Mesenchymal stem cell (in vitro differentiated cells and primary cell): Measurements from ENCODE around the gene DPAGT1.

Experiments
- DNase-seq: peaks from one replicate; pipeline ENCODE4 v3.0.0-alpha.2; 2013
- H2AFZ ChIP-seq: one replicate; pipeline ENCODE4 v1.6.1; 2013; ENCODE audit warnings: low read depth, mild to moderate bottlenecking, control low read depth, inconsistent platforms, low read length, moderate library complexity
- H2AK5ac ChIP-seq: 2 replicates; pipeline ENCODE4 v1.6.1; 2013; ENCODE audit warnings: low read length, moderate library complexity, mild to moderate bottlenecking, inconsistent platforms; ENCODE audit not compliant: severe bottlenecking
- H2BK120ac ChIP-seq: one replicate; pipeline ENCODE4 v1.6.1; 2013; ENCODE audit warnings: low read depth, mild to moderate bottlenecking, inconsistent platforms, low read length, moderate library complexity
- H2BK12ac ChIP-seq, 2 experiments: one replicate each; pipeline ENCODE4 v1.6.1; 2013; ENCODE audit warnings: inconsistent platforms in 2 of 2, low read length in 2 of 2, mild to moderate bottlenecking in 2 of 2, moderate library complexity in 2 of 2, control low read depth in 1 of 2
- H2BK15ac ChIP-seq: one replicate; pipeline ENCODE4 v1.6.1; 2013; ENCODE audit warnings: mild to moderate bottlenecking, low read depth, inconsistent platforms; ENCODE audit not compliant: poor library complexity, severe bottlenecking
- H2BK5ac ChIP-seq: 2 replicates; pipeline ENCODE4 v1.6.1; 2013; ENCODE audit warnings: low read depth, mild to moderate bottlenecking, low read length, control low read depth, inconsistent platforms; ENCODE audit not compliant: poor library complexity, severe bottlenecking
- H3K14ac ChIP-seq, 2 experiments: one replicate each; pipeline ENCODE4 v1.6.1; 2013; ENCODE audit warnings: inconsistent platforms in 2 of 2, low read length in 2 of 2, control low read depth in 1 of 2, mild to moderate bottlenecking in 1 of 2, moderate library complexity in 1 of 2
- H3K18ac ChIP-seq, 2 experiments: one replicate each; pipeline ENCODE4 v1.6.1; 2013; ENCODE audit warnings: inconsistent platforms in 2 of 2, low read length in 2 of 2, control low read depth in 1 of 2, low read depth in 1 of 2, mild to moderate bottlenecking in 1 of 2
- H3K23ac ChIP-seq, 2 experiments: one replicate each; pipeline ENCODE4 v1.6.1; 2013; ENCODE audit warnings: inconsistent platforms in 2 of 2, low read length in 2 of 2, mild to moderate bottlenecking in 2 of 2, moderate library complexity in 2 of 2, control low read depth in 1 of 2
- H3K27ac ChIP-seq: 2 replicates; pipeline ENCODE4 v1.5.1; 2013; ENCODE audit warnings: mild to moderate bottlenecking, moderate library complexity, low read length, control low read depth, inconsistent platforms; ENCODE audit not compliant: poor library complexity, severe bottlenecking
- H3K27me3 ChIP-seq, 2 experiments: 2 replicates each; pipeline versions ENCODE4 v1.6.1 to v1.7.0; 2013; ENCODE audit warnings: low read length in 2 of 2, mild to moderate bottlenecking in 2 of 2, moderate library complexity in 2 of 2, control low read depth in 1 of 2, inconsistent platforms in 1 of 2; ENCODE audit not compliant: control insufficient read depth in 1 of 2, insufficient read depth in 1 of 2
- H3K36me3 ChIP-seq, 2 experiments: 2 replicates each; pipeline versions ENCODE4 v1.6.1 to v1.7.0; 2013; ENCODE audit warnings: low read length in 2 of 2, control low read depth in 1 of 2, inconsistent platforms in 1 of 2, low read depth in 1 of 2, mild to moderate bottlenecking in 1 of 2; ENCODE audit not compliant: insufficient read depth in 2 of 2, control insufficient read depth in 1 of 2
- H3K4ac ChIP-seq, 2 experiments: one replicate each; pipeline ENCODE4 v1.6.1; 2013; ENCODE audit warnings: inconsistent platforms in 2 of 2, low read length in 2 of 2, mild to moderate bottlenecking in 2 of 2, moderate library complexity in 2 of 2, control low read depth in 1 of 2, low read depth in 1 of 2
- H3K4me1 ChIP-seq: 2 replicates; pipeline ENCODE4 v1.6.1; 2013; ENCODE audit warnings: low read depth, low read length, control low read depth; ENCODE audit not compliant: control insufficient read depth, insufficient read depth
- H3K4me2 ChIP-seq: 2 replicates; pipeline ENCODE4 v1.6.1; 2013; ENCODE audit warnings: low read length, mild to moderate bottlenecking, inconsistent platforms; ENCODE audit not compliant: poor library complexity, severe bottlenecking
- H3K4me3 ChIP-seq, 2 experiments: 2 replicates each; pipeline versions ENCODE4 v1.5.1 to v1.7.0; 2013; ENCODE audit warnings: low read length in 2 of 2, mild to moderate bottlenecking in 2 of 2, control low read depth in 1 of 2, low read depth in 1 of 2; ENCODE audit not compliant: insufficient read depth in 1 of 2
- H3K79me1 ChIP-seq: replicated peaks from 2 replicates; pipeline ENCODE4 v1.6.1; 2013; ENCODE audit warnings: mild to moderate bottlenecking, control low read depth, low read length, inconsistent platforms; ENCODE audit not compliant: poor library complexity, severe bottlenecking
- H3K9ac ChIP-seq: 2 replicates; pipeline ENCODE4 v1.7.0; 2013; ENCODE audit warnings: mild to moderate bottlenecking, low read length, moderate library complexity
- H3K9me3 ChIP-seq: 2 replicates; pipeline ENCODE4 v1.7.0; 2013; ENCODE audit warnings: mild to moderate bottlenecking, low read length; ENCODE audit not compliant: control insufficient read depth
- H4K8ac ChIP-seq: one replicate; pipeline ENCODE4 v1.6.1; 2013; ENCODE audit warnings: inconsistent platforms, mild to moderate bottlenecking, low read length, moderate library complexity
- H4K91ac ChIP-seq: one replicate; pipeline ENCODE4 v1.6.1; 2013; ENCODE audit warnings: mild to moderate bottlenecking, low read length, inconsistent platforms
- WGBS: methylation state at CpG from one replicate; pipeline ENCODE4 v1.1.7; 2013; ENCODE audit warnings: mixed read lengths; 5-methylcytosine and 5-hydroxymethylcytosine counted together

The DPAGT1 gene

DNA sequence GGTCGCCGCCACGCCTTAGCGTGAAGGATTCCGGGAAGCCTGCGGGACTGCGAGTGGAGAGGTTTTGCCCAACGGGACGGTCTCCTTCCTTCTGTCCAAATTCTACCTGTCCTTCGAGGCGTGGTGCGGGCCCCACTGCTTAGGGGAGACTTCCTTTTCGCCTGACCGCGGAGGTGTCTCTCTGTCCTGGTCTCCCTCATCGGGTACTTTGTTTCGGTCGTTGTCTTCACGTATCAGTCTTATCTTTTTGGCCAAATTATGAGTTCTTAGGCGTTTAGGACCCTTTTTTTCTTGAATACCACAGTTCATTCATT lies 20.1 kb upstream of the DPAGT1 start:
- Histone ChIP-seq H3K4me3 (peak overlapping the region; percentile 90 to 96), H3K9me3 (no peaks in the 10 kb centered on the region), H2BK12ac (no peak overlapping the region), H2BK5ac (no peak overlapping the region), H3K4ac (no peak overlapping the region), H4K91ac (no peak overlapping the region), H4K8ac (no peak overlapping the region), H3K4me2 (peak overlapping the region; percentile 82), H3K23ac (no peak overlapping the region), H3K14ac (no peak overlapping the region), H2BK15ac (no peak overlapping the region), H3K4me1 (peaks cover 4% of the 10 kb centered on the region), H3K18ac (peak overlapping the region in 1 of 2 experiments; percentile 69), H2BK120ac (no peak overlapping the region), H3K36me3 (peaks cover 16 to 37% of the 10 kb centered on the region in 2 experiments), H2AFZ (peak overlapping the region; percentile 86), H3K79me1 (peaks cover 19% of the 10 kb centered on the region), H3K27me3 (no peaks in the 10 kb centered on the region), H3K27ac (peak overlapping the region; percentile 74), H3K9ac (peak overlapping the region; percentile 97), H2AK5ac (no peak overlapping the region)
- DNase-seq: no peak
- under 1% methylated on average over 20 of the region's 20 CpGs for WGBS

DNA sequence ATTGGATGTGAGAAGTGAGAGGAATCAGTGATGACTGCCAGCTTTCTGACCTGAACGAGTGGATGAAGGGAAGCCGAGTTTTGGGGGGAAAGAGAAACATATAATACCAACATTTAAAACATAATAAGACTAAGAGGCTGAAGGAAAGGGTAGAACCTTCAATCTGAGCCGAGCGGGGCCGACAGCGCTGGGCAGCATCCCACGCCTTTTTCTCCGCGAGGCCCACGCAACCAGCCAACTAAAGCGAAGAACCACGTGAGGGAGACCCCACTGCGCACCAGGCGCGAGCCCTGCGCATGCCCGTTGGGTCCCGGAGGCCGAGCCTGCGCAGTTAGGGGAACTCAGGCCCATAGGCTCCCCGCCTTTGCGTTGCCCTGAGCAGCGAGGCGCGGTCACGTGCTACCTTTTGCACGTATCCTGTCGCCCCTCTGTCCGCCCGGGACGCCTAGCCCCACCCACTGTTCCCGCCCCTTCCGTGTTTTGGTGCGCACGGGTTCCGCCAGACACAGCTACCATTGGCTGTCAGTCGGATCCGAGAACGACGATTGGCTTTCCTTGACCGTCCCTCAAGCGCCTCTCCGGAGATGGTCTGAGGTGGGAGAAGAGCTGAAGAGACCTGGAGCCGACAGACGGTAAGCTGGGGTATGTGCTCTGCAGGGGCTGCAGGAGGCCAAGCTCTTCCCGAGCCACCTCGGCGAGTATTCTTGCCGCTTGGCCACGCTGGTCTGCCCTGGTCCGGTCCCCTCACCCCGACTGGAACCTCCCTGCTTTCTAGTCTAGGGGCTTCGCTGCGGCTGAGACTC lies 19.6 kb upstream of the DPAGT1 start, which contains the start of gene HINFP:
HINFP (plus strand) TSS at position 573 of the 803 bp plus-strand sequence. CDS start 5,365 bp downstream, outside the sequence.
- Histone ChIP-seq H3K27ac (peak within 1 kb of the TSS; percentile 74), H3K4me1 (peaks cover 4% of the 10 kb centered on the region), H3K23ac (no peak within 1 kb of the TSS), H2AK5ac (no peak within 1 kb of the TSS), H3K27me3 (no peaks in the 10 kb centered on the region), H3K18ac (peak within 1 kb of the TSS; percentile 69 to 90), H4K8ac (peak within 1 kb of the TSS; percentile 92), H4K91ac (no peak within 1 kb of the TSS), H2BK12ac (peak within 1 kb of the TSS in 1 of 2 experiments; percentile 16), H3K4me2 (peak within 1 kb of the TSS; percentile 82), H3K36me3 (peaks cover 22 to 37% of the 10 kb centered on the region in 2 experiments), H2AFZ (peak within 1 kb of the TSS; percentile 86), H2BK120ac (no peak within 1 kb of the TSS), H3K9ac (peak within 1 kb of the TSS; percentile 97), H2BK15ac (no peak within 1 kb of the TSS), H3K4ac (no peak within 1 kb of the TSS), H2BK5ac (no peak within 1 kb of the TSS), H3K9me3 (no peaks in the 10 kb centered on the region), H3K79me1 (peaks cover 16% of the 10 kb centered on the region), H3K4me3 (peak within 1 kb of the TSS; percentile 90 to 96), H3K14ac (no peak within 1 kb of the TSS)
- DNase-seq: peak; percentile 99
- WGBS: under 1% methylated on average over 52 of the region's 54 CpGs

DNA sequence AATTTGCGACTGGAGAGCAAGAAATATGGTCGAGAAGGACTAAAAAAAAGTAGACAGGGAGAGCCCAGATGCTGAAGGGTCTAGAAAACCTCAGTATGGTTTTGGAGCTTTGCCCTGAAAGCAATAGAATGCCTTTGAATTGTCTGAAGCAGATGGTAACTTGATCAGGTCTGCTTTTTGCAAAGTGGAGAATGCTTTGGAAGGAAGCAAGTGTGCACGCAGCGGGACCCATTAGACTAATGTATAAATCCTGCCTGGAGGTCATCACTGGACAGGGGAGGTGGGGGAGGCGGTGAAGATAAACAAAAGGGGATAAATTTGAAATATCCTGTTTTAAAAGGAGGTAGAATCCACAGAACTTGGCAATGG lies 19.0 kb upstream of the DPAGT1 start:
- Histone ChIP-seq H3K9ac (peak overlapping the region; percentile 95), H3K4me1 (peaks cover 4% of the 10 kb centered on the region), H2BK15ac (no peak overlapping the region), H2AFZ (no peak overlapping the region), H3K36me3 (peaks cover 26 to 38% of the 10 kb centered on the region in 2 experiments), H3K9me3 (no peaks in the 10 kb centered on the region), H2BK5ac (no peak overlapping the region), H3K79me1 (peaks cover 13% of the 10 kb centered on the region), H2BK12ac (no peak overlapping the region), H3K18ac (no peak overlapping the region), H3K23ac (no peak overlapping the region), H4K91ac (no peak overlapping the region), H3K4me3 (peak overlapping the region in 1 of 2 experiments; percentile 96), H3K4me2 (peak overlapping the region; percentile 69), H4K8ac (peak overlapping the region; percentile 92), H3K27me3 (no peaks in the 10 kb centered on the region), H2AK5ac (no peak overlapping the region), H3K27ac (peak overlapping the region; percentile 38), H3K14ac (no peak overlapping the region), H3K4ac (no peak overlapping the region), H2BK120ac (no peak overlapping the region)
- WGBS: 56% methylated on average over 5 of the region's 5 CpGs
- no peak for DNase-seq

DNA sequence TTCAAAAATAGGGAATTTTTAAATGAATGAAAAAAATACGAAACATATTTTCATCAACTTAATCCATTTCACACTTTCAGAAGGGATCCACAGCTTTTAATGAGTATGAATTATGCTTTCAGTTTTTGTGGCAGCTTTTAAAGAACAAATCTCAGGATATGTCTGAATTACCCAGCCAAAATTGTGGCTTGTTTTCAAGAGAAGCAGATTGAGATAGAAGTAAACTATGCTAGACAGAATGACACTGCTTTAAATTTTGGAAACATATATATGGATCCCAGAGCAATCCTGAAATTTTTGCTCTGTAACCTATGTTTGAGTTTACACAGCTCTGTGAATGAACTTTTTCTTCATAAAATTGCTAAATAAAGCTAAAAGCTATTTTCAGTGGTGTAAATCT lies 17.3 kb upstream of the DPAGT1 start:
- Histone ChIP-seq H4K8ac (no peak overlapping the region), H2AK5ac (no peak overlapping the region), H3K23ac (no peak overlapping the region), H2BK120ac (no peak overlapping the region), H2BK5ac (no peak overlapping the region), H3K4ac (no peak overlapping the region), H3K9me3 (no peaks in the 10 kb centered on the region), H2AFZ (no peak overlapping the region), H3K27ac (no peak overlapping the region), H3K36me3 (peaks cover 22 to 34% of the 10 kb centered on the region in 2 experiments), H3K4me1 (peaks cover 4% of the 10 kb centered on the region), H3K79me1 (peaks cover 5% of the 10 kb centered on the region), H3K14ac (no peak overlapping the region), H3K9ac (no peak overlapping the region), H3K18ac (no peak overlapping the region), H3K27me3 (no peaks in the 10 kb centered on the region), H3K4me3 (no peak overlapping the region), H2BK12ac (no peak overlapping the region), H4K91ac (no peak overlapping the region), H3K4me2 (no peak overlapping the region), H2BK15ac (no peak overlapping the region)
- WGBS: no CpG with 5 or more reads among the region's 1 CpG
- DNase-seq: no peak
